ENCODE data around the gene LRWD1. TPM values are rescaled to one million over a fixed set of nuclear protein-coding genes. Genes with fewer than 3 reads are reported as not detected.
A peak's percentile ranks its signal among the peaks of the same experiment; 100 is the strongest.

The LRWD1 gene
- total and polyA plus RNA-seq, 2 donors (not counting 1 experiment from before 2014, with no cell fraction given), result 58.2 to 83.7 TPM

GRCh38 chr7:102445674-102446071 is 19.1 kb upstream of the LRWD1 start:
- peak overlapping the region; percentile 87 for H3K4me3 Mint-ChIP-seq

More at GRCh38 chr7:102445674-102446071, 19.1 kb upstream of the LRWD1 start:
- WGBS (ENCODE audit: insufficient coverage), result 100% methylated on average over 1 of the region's 2 CpGs
- H3K79me2 ChIP-seq (ENCODE audit: control insufficient read depth, insufficient read depth, low read length), result peaks cover 71% of the 10 kb centered on the region
- H3K4me2 ChIP-seq (replicated peaks; ENCODE audit: low read depth, low read length, poor library complexity, severe bottlenecking), result peak overlapping the region; percentile 47
- no peaks in the 10 kb centered on the region for H3K27me3 ChIP-seq (replicated peaks in 1 of 4; ENCODE audit: control extremely low read depth in 1 of 4, control insufficient read depth in 3 of 4, insufficient read depth in 4 of 4, low read length in 3 of 4)
- peak overlapping the region; percentile 64 to 70 for H3K27ac ChIP-seq (ENCODE audit: low read length in 2 of 2)
- H3K9ac ChIP-seq (ENCODE audit: low read length), result no peak overlapping the region
- no peak for DNase-seq
- peaks cover 0 to 42% of the 10 kb centered on the region in 2 experiments for H3K36me3 ChIP-seq (replicated peaks in 1 of 2; ENCODE audit: control extremely low read depth in 1 of 2, control insufficient read depth in 1 of 2, extremely low read depth in 1 of 2, insufficient read depth in 2 of 2, low read length in 1 of 2)
- Mint-ChIP-seq H3K27me3 (no peaks in the 10 kb centered on the region), H3K9me3 (ENCODE audit: insufficient read depth) (no peaks in the 10 kb centered on the region), H3K27ac (peak overlapping the region; percentile 97), H3K4me1 (peaks cover 52% of the 10 kb centered on the region)
- H4K20me1 ChIP-seq (ENCODE audit: control insufficient read depth, insufficient read depth, low read length, poor library complexity, severe bottlenecking), result peaks cover 39% of the 10 kb centered on the region
- ATAC-seq (ENCODE audit: low read depth), result no peak
- ChIA-PET POLR2A (interaction anchor here (0.9 to 5.9 kb wide), 9 partner anchors 12 to 152 kb away, joined by 3 to 76 read pairs (median 6); partner anchors contain the start of genes ALKBH4, LRWD1 and ORAI2), CTCF (interaction anchor here (1.0 to 46.3 kb wide), 4 partner anchors 13 to 49 kb away, joined by 3 to 1182 read pairs (median 4); partner anchors contain the start of gene PRKRIP1)
- no peak for TF ChIP-seq EZH2 (IDR thresholded peaks at IDR 0.05; ENCODE audit: borderline replicate concordance, insufficient read depth, low read depth, low read length, poor library complexity, severe bottlenecking)
- TF ChIP-seq CTCF (IDR thresholded peaks at IDR 0.05), result no peak
- intact Hi-C loops (cut with micrococcal nuclease), result loop anchor here (1.0 kb wide), 3 partner anchors 12 to 49 kb away; partner anchors contain the start of genes ORAI2 and PRKRIP1
- peaks cover 0 to 14% (median 0%) of the 10 kb centered on the region in 3 donors for H3K9me3 ChIP-seq (ENCODE audit: control extremely low read depth in 1 of 3, control insufficient read depth in 2 of 3, insufficient read depth in 1 of 3, low read length in 2 of 3)
- peaks cover 51 to 70% of the 10 kb centered on the region in 2 donors for H3K4me1 ChIP-seq (ENCODE audit: control insufficient read depth in 2 of 2, insufficient read depth in 2 of 2, low read length in 2 of 2)
- peak overlapping the region in 1 of 5 experiments; percentile 33 for H3K4me3 ChIP-seq (ENCODE audit: control extremely low read depth in 1 of 5, extremely low read depth in 1 of 5, insufficient read depth in 1 of 5, low read depth in 2 of 5, low read length in 4 of 5)
- H2AFZ ChIP-seq (ENCODE audit: insufficient read depth, low read depth, low read length, poor library complexity, severe bottlenecking), result no peak overlapping the region

All from B cell (primary cell).